HG02943 (cell line): ENCODE data around the gene FIBCD1.

Source experiments
- ATAC-seq: cut with Tn5 transposase; IDR thresholded peaks from one replicate; pipeline ENCODE4 v1.9.1; 2021; ENCODE audit warnings: mild to moderate bottlenecking, low read depth, moderate library complexity; ENCODE audit not compliant: unreplicated experiment

The FIBCD1 gene

DNA sequence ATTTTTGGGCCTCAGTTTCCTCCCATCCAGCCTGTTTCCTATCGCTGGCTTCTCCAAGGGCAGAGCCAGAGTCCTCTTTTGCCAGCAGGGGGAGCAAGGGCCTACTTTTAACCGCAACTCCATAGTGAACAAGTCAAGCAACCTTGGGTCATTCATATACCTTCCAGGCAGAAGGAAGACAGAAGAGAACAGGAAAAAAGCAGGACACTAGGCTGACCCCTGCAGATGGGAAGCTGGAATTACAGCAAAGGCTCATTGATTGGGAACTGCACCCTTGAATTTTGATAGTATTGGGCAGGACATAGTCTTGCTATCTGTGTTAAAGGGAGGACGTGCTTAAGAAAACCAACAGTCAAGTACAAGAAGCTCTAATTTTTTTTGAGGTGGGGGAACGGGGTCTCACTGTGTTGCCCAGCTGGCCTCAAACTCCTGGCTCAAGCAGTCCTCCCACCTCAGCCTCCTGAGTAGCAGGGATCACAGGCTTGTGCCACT, 72.5 kb downstream of the FIBCD1 start:
- no peak for ATAC-seq

GRCh38 chr9:130865921-130866320, 73.1 kb downstream of the FIBCD1 start:
- ATAC-seq = no peak

DNA sequence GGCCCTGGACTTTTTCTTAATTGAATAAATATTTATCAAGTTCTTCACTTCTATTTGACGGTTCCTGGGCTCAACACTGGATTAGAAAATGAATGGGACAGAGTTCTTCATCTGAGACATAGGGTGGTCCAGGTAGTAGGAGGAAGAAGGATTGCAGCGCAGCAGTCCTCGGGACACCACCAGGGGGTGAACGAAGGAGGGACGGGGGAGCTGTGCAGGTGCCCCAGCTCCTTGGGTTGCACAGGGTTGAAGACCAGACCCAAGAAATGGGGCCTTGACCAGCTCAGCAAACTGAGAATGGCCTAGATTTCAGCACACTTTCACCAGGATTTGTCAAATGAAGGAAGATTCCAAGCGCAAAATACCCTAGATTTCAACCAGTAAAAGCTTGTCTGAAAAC, 74.5 kb downstream of the FIBCD1 start:
- no peak for ATAC-seq

- no peak for ATAC-seq
Measured at GRCh38 chr9:130862747-130863146, 76.3 kb downstream of the FIBCD1 start.

GRCh38 chr9:130862217-130862616, 76.8 kb downstream of the FIBCD1 start:
- no peak for ATAC-seq

GRCh38 chr9:130861372-130862180, 77.5 kb downstream of the FIBCD1 start:
- no peak for ATAC-seq

DNA sequence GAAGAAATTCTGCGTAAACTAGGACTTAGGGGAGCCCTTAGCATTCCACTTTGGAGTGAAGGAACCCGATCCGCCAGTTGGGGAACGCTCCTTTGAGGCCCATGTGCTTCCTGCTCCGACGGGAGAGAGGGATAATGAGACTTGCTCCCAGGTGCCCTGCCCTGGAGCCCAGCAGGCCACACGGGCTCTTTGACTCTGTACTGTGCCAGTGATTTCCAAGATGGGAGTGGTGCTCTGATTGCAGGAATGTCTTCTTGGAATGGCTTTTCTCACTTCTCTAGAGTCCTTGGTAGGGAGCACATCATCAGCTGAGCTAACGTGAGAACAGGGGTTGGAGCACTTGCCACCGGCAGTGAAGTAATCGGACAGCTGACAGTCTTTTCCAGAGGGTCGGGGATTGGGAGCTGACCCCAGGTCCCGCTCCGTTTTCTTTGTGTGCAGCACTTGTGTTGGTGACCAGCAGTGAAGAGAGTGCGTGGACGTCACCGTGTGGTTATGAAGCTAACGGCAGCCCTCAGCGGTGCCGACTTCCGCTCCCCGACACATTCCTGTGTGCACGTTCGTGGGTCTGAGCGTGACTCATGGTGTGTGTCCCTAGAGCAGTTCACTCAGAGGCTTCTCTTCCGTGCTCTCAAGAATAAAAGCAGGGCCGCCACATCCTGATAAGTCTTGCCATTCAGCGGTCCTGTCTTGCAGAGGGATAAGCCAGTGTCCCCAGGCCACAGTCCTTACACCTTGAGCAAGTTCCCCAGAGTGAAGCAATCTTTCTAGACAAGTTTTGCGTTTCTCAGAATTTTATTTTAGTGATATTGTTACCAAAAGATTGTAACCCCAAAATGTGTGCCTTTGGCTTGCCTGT, 78.4 kb downstream of the FIBCD1 start:
- ATAC-seq = no peak

- no peak for ATAC-seq
Measured at GRCh38 chr9:130858739-130859705, 80.0 kb downstream of the FIBCD1 start.

- no peak for ATAC-seq
Measured at GRCh38 chr9:130857864-130858738, 80.9 kb downstream of the FIBCD1 start.

DNA sequence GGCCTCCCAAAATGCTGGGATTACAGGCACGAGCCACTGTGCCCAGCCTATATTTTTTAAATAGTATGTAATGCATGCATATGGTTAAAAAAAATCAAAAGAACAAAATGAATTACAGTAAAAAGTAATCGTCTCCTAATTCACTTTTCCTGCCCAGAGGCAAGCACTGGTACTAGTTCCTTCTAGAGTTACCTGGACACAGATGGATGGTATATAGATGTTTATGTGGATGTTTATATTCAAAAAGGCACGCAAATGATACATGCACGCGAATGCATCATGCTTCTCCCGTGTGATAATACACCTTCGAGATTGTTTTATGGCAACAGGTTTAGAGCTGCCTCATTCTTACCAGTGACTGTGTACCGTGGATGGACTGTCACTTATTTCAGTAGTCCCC, 82.6 kb downstream of the FIBCD1 start:
- no peak for ATAC-seq

- no peak for ATAC-seq
Measured at GRCh38 chr9:130854835-130855234, 84.2 kb downstream of the FIBCD1 start.

- no peak for ATAC-seq
Measured at GRCh38 chr9:130854092-130854491, 85.0 kb downstream of the FIBCD1 start.

GRCh38 chr9:130852801-130853200, 86.2 kb downstream of the FIBCD1 start:
- ATAC-seq = no peak
